Lung (tissue), 12 donors: ENCODE measurements around the gene CAPN9. TPM values are rescaled to one million over a fixed set of nuclear protein-coding genes. Genes with fewer than 3 reads are reported as not detected.
A peak's percentile ranks its signal among the peaks of the same experiment; 100 is the strongest.

Experiments
- ATAC-seq: fragments of 200-7000 bp; cut with Tn5 transposase; one replicate; pipeline ENCODE4 v1.9.1; 2020; ENCODE audit warnings: moderate number of reproducible peaks; ENCODE audit not compliant: insufficient read depth, low FRiP score
- DNase-seq, 3 donors: peaks; one replicate each; pipeline ENCODE4 v3.0.0-alpha.2; 2013 to 2017
- H3K27ac ChIP-seq, 2 donors: one replicate each; pipeline ENCODE4 v1.5.1; 2013; ENCODE audit warnings: mild to moderate bottlenecking in 2 of 2, moderate library complexity in 2 of 2, control low read depth in 1 of 2, inconsistent platforms in 1 of 2, low read depth in 1 of 2, low read length in 1 of 2
- H3K27me3 ChIP-seq, 3 donors: one replicate each; pipeline ENCODE4 v1.5.1; 2013; ENCODE audit warnings: low read length in 2 of 3; ENCODE audit not compliant: control insufficient read depth in 3 of 3, insufficient read depth in 3 of 3
- H3K36me3 ChIP-seq, 4 donors: one replicate each; pipeline ENCODE4 v1.5.1; 2013; ENCODE audit warnings: low read length in 4 of 4, mild to moderate bottlenecking in 1 of 4, moderate library complexity in 1 of 4; ENCODE audit not compliant: control insufficient read depth in 4 of 4, insufficient read depth in 4 of 4
- H3K4me1 ChIP-seq, 5 donors: one replicate each; pipeline ENCODE4 v1.5.1; 2013; ENCODE audit warnings: low read length in 5 of 5, mild to moderate bottlenecking in 2 of 5, moderate library complexity in 1 of 5; ENCODE audit not compliant: control insufficient read depth in 5 of 5, insufficient read depth in 5 of 5
- H3K4me3 ChIP-seq: one replicate; pipeline ENCODE4 v1.5.1; 2013; ENCODE audit warnings: mild to moderate bottlenecking, control low read depth, moderate library complexity
- H3K9ac ChIP-seq, 2 donors: one replicate each; pipeline ENCODE4 v1.5.1; 2013; ENCODE audit warnings: low read length in 2 of 2, control low read depth in 1 of 2; ENCODE audit not compliant: insufficient read depth in 1 of 2
- H3K9me3 ChIP-seq, 4 donors: one replicate each; pipeline ENCODE4 v1.5.1; 2013; ENCODE audit warnings: low read length in 3 of 4, mild to moderate bottlenecking in 1 of 4, moderate library complexity in 1 of 4; ENCODE audit not compliant: control insufficient read depth in 4 of 4, insufficient read depth in 3 of 4
- WGBS, 2 donors: extraction: QIAGEN DNeasy Blood & Tissue Kit; methylation state at CpG; one replicate each; pipeline ENCODE4 v1.1.7; 2013; 5-methylcytosine and 5-hydroxymethylcytosine counted together
- polyA plus RNA-seq, 2 donors: library from polyadenylated mRNA; stranded (reverse); fragments of 200-250 nt; gene quantifications; one replicate each; pipeline ENCODE4 v1.2.1, GENCODE V29; 2013
- total RNA-seq, 2 donors: library from RNA; depleted of rRNA in 1 of 2; stranded (reverse); fragments of >200 nt in 1 of 2; gene quantifications; one replicate each; pipeline ENCODE4 v1.2.1, GENCODE V29; 2014 to 2021
- TF ChIP-seq, protein P1 (sequence below): IDR thresholded peaks from 2 replicates; pipeline ENCODE4 v1.5.1; 2012; ENCODE audit warnings: mild to moderate bottlenecking; ENCODE audit errors: control extremely low read depth, extremely low read depth
- donor health status: control.
- donor health status: control.
- donor health status: Bipolar disorder and iron deficiency.
- donor health status: healthy.
- donor health status: DM: yes; HTN: yes; CAD: no.

The CAPN9 gene
- total and polyA plus RNA-seq, 4 donors, result 2.2 to 13.2 (median 7.6) TPM

GRCh38 chr1:230753191-230753585 lies 6.0 kb downstream of the CAPN9 start:
- no peak for ATAC-seq
- Histone ChIP-seq H3K4me1 (peaks cover 0 to 32% (median 12%) of the 10 kb centered on the region in 5 donors), H3K9ac (no peak overlapping the region), H3K36me3 (no peaks in the 10 kb centered on the region), H3K27me3 (no peaks in the 10 kb centered on the region), H3K9me3 (peaks cover 0 to 4% (median 0%) of the 10 kb centered on the region in 4 donors), H3K4me3 (no peak overlapping the region), H3K27ac (peak overlapping the region in 1 of 2 donors; percentile 81)
- DNase-seq, result no peak
- TF ChIP-seq, protein P1, sequence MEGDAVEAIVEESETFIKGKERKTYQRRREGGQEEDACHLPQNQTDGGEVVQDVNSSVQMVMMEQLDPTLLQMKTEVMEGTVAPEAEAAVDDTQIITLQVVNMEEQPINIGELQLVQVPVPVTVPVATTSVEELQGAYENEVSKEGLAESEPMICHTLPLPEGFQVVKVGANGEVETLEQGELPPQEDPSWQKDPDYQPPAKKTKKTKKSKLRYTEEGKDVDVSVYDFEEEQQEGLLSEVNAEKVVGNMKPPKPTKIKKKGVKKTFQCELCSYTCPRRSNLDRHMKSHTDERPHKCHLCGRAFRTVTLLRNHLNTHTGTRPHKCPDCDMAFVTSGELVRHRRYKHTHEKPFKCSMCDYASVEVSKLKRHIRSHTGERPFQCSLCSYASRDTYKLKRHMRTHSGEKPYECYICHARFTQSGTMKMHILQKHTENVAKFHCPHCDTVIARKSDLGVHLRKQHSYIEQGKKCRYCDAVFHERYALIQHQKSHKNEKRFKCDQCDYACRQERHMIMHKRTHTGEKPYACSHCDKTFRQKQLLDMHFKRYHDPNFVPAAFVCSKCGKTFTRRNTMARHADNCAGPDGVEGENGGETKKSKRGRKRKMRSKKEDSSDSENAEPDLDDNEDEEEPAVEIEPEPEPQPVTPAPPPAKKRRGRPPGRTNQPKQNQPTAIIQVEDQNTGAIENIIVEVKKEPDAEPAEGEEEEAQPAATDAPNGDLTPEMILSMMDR, result no peak
- WGBS, 2 donors, result 79 to 87% methylated on average over 5 of the region's 5 CpGs

- peaks cover 0 to 31% (median 12%) of the 10 kb centered on the region in 5 donors for H3K4me1 ChIP-seq
Observed at GRCh38 chr1:230753586-230754251, 6.5 kb downstream of the CAPN9 start.

GRCh38 chr1:230754796-230755195 lies 7.6 kb downstream of the CAPN9 start:
- 68 to 75% methylated on average over 3 of the region's 3 CpGs for WGBS, 2 donors
- Histone ChIP-seq H3K27ac (peak overlapping the region in 1 of 2 donors; percentile 24), H3K27me3 (no peaks in the 10 kb centered on the region), H3K4me3 (no peak overlapping the region), H3K36me3 (no peaks in the 10 kb centered on the region), H3K9me3 (peaks cover 0 to 4% (median 0%) of the 10 kb centered on the region in 4 donors), H3K4me1 (peaks cover 0 to 32% (median 10%) of the 10 kb centered on the region in 5 donors), H3K9ac (no peak overlapping the region)
- no peak for DNase-seq
- TF ChIP-seq, protein P1, result no peak
- ATAC-seq, result peak; percentile 38

More at GRCh38 chr1:230753586-230754251, 6.5 kb downstream of the CAPN9 start:
- Histone ChIP-seq H3K9ac (no peak overlapping the region), H3K9me3 (peaks cover 0 to 4% (median 0%) of the 10 kb centered on the region in 4 donors), H3K36me3 (no peaks in the 10 kb centered on the region), H3K4me3 (no peak overlapping the region), H3K27ac (peak overlapping the region in 1 of 2 donors; percentile 81), H3K27me3 (no peaks in the 10 kb centered on the region)
- DNase-seq (peak; percentile 67 to 74 (median 68)), ATAC-seq (no peak)
- WGBS, 2 donors, result 29 to 35% methylated on average over 22 to 24 of the region's 24 CpGs
- TF ChIP-seq, protein P1, result no peak
